Chondrocyte (in vitro differentiated cells): ENCODE data around the gene NPW. TPM values are rescaled to one million over a fixed set of nuclear protein-coding genes. Genes with fewer than 3 reads are reported as not detected.

Source experiments
- DNase-seq: peaks from one replicate; pipeline ENCODE4 v3.0.0; 2021; ENCODE audit warnings: mixed read lengths, low spot score
- H3K27ac Mint-ChIP-seq: one replicate; pipeline ENCODE4 v1.8.0; 2021; ENCODE audit warnings: mild to moderate bottlenecking, moderate library complexity, mixed read lengths; ENCODE audit not compliant: unreplicated experiment
- H3K27me3 Mint-ChIP-seq: 2 replicates; pipeline ENCODE4 v1.8.0; 2021; ENCODE audit warnings: low read depth, mixed read lengths
- H3K36me3 Mint-ChIP-seq: 2 replicates; pipeline ENCODE4 v1.8.0; 2021; ENCODE audit warnings: low read depth, mixed read lengths
- H3K4me1 Mint-ChIP-seq: 2 replicates; pipeline ENCODE4 v1.8.0; 2021; ENCODE audit warnings: low read depth, mild to moderate bottlenecking, mixed read lengths
- H3K4me3 Mint-ChIP-seq: one replicate; pipeline ENCODE4 v1.8.0; 2021; ENCODE audit warnings: mild to moderate bottlenecking, moderate library complexity, mixed read lengths; ENCODE audit not compliant: unreplicated experiment
- H3K9me3 Mint-ChIP-seq: 2 replicates; pipeline ENCODE4 v1.8.0; 2021; ENCODE audit warnings: low read depth, mixed read lengths
- CTCF ChIP-seq: fragments of 200-600 bp; sonication (generic); IDR thresholded peaks from 2 replicates; pipeline ENCODE4 v1.5.0; 2021; ENCODE audit warnings: antibody characterized with exemption, mild to moderate bottlenecking, moderate library complexity
- total RNA-seq: library from RNA; stranded (reverse); gene quantifications from 3 replicates; pipeline ENCODE4 v1.2.1, GENCODE V29; 2021

NPW gene
- total RNA-seq, 1 donor from 2014 or later, result 2.5 TPM

- peak; percentile 4 for TF ChIP-seq CTCF
- no peaks in the 10 kb centered on the region for H3K4me1 Mint-ChIP-seq
- no peaks in the 10 kb centered on the region for H3K27me3 Mint-ChIP-seq
- no peak for DNase-seq
- peaks cover 13% of the 10 kb centered on the region for H3K36me3 Mint-ChIP-seq
- H3K9me3 Mint-ChIP-seq, result no peaks in the 10 kb centered on the region
- H3K4me3 Mint-ChIP-seq, result no peak overlapping the region
- H3K27ac Mint-ChIP-seq, result no peak overlapping the region
These were observed 37.9 kb downstream of the NPW start for GRCh38 chr16:2057438-2057837.

GRCh38 chr16:2058420-2058819 is 38.8 kb downstream of the NPW start:
- TF ChIP-seq CTCF, result no peak
- no peak for DNase-seq
- H3K4me3 Mint-ChIP-seq, result no peak overlapping the region
- no peaks in the 10 kb centered on the region for H3K9me3 Mint-ChIP-seq
- no peaks in the 10 kb centered on the region for H3K27me3 Mint-ChIP-seq
- H3K27ac Mint-ChIP-seq, result no peak overlapping the region
- peaks cover 14% of the 10 kb centered on the region for H3K36me3 Mint-ChIP-seq
- no peaks in the 10 kb centered on the region for H3K4me1 Mint-ChIP-seq

GRCh38 chr16:2058872-2059271 is 39.3 kb downstream of the NPW start:
- no peak for TF ChIP-seq CTCF
- no peak for DNase-seq
- H3K36me3 Mint-ChIP-seq, result peaks cover 17% of the 10 kb centered on the region
- no peak overlapping the region for H3K4me3 Mint-ChIP-seq
- no peaks in the 10 kb centered on the region for H3K4me1 Mint-ChIP-seq
- no peaks in the 10 kb centered on the region for H3K27me3 Mint-ChIP-seq
- H3K27ac Mint-ChIP-seq, result no peak overlapping the region
- no peaks in the 10 kb centered on the region for H3K9me3 Mint-ChIP-seq

GRCh38 chr16:2060346-2060745 is 40.8 kb downstream of the NPW start:
- Mint-ChIP-seq H3K27me3 (no peaks in the 10 kb centered on the region), H3K36me3 (peaks cover 17% of the 10 kb centered on the region), H3K4me3 (no peak overlapping the region), H3K4me1 (no peaks in the 10 kb centered on the region), H3K9me3 (no peaks in the 10 kb centered on the region), H3K27ac (no peak overlapping the region)
- no peak for TF ChIP-seq CTCF
- DNase-seq, result no peak

- Mint-ChIP-seq H3K27me3 (no peaks in the 10 kb centered on the region), H3K27ac (no peak overlapping the region), H3K4me3 (no peak overlapping the region), H3K4me1 (no peaks in the 10 kb centered on the region), H3K9me3 (no peaks in the 10 kb centered on the region), H3K36me3 (peaks cover 18% of the 10 kb centered on the region)
- no peak for DNase-seq
- TF ChIP-seq CTCF, result no peak
These were observed 41.4 kb downstream of the NPW start for GRCh38 chr16:2061023-2061422.
